ENCODE results near the gene ABHD3.
"Not testable (repeated sequence)": the region's sequence is repeated elsewhere in the genome, so short reads cannot be mapped to it uniquely, and the experiment has no call there.

The ABHD3 gene

DNA sequence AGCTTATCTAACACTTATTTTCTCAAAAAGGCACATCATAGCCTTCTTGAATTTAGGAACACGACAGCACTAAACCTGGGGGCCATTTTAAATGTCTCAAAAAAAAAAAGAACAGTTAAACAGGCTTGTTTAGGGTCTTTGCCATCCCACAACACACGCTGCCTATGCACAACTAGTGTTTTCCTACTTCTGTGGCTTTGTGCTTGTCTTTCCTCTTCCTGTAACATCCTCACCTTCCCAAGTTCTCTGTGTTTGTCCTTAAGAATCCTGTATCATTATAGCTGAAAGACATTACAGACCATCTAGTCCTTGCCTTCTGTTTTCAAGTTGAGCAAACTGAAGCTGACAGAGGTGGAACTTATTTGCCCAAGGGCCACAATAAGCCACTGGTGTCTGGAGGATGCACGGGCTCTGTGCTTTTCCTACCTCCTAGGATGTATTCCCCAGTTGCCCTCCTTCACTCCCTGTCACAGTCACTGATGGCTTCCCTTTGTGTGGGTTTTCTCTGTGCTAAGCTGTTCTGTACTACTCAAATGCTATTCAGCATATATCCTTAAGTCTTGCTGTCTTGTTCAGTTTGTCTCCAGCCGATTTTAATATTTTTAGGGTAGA, 69.9 kb downstream of the ABHD3 start:
- H3K79me2 ChIP-seq (ENCODE audit: insufficient read depth, low read length) = no peaks in the 10 kb centered on the region
- TF ChIP-seq EZH2phosphoT487 (IDR thresholded peaks at IDR 0.05; ENCODE audit: borderline replicate concordance) = no peak
- no peak overlapping the region for H2AFZ ChIP-seq (ENCODE audit: low read length)
- peaks cover 32% of the 10 kb centered on the region; the same call in 1 of the 2 replicates for H3K36me3 ChIP-seq (ENCODE audit: insufficient read depth, low read length)
- peaks cover 2% of the 10 kb centered on the region for H3K4me1 ChIP-seq (ENCODE audit: insufficient read depth, low read length, poor library complexity, severe bottlenecking)
- H3K27me3 ChIP-seq (ENCODE audit: insufficient read depth, low read length, poor library complexity, severe bottlenecking) = no peaks in the 10 kb centered on the region
- H3K4me2 ChIP-seq (ENCODE audit: low read depth, low read length, poor library complexity, severe bottlenecking) = no peak overlapping the region
- H3K9me2 ChIP-seq (replicated peaks; ENCODE audit: low read depth, low read length) = no peaks in the 10 kb centered on the region
- H3K9me3 ChIP-seq (ENCODE audit: insufficient read depth, low read depth, low read length) = no peaks in the 10 kb centered on the region
- peaks cover 6% of the 10 kb centered on the region for H4K20me1 ChIP-seq (ENCODE audit: insufficient read depth, low read length, poor library complexity, severe bottlenecking)
- no peak overlapping the region for H3K4me3 ChIP-seq (ENCODE audit: low read length, poor library complexity, severe bottlenecking)
- no peaks in the 10 kb centered on the region for H3F3A ChIP-seq (ENCODE audit: low read depth)
- no peak overlapping the region for H3K9ac ChIP-seq (ENCODE audit: low read depth, low read length, poor library complexity, severe bottlenecking)

DNA sequence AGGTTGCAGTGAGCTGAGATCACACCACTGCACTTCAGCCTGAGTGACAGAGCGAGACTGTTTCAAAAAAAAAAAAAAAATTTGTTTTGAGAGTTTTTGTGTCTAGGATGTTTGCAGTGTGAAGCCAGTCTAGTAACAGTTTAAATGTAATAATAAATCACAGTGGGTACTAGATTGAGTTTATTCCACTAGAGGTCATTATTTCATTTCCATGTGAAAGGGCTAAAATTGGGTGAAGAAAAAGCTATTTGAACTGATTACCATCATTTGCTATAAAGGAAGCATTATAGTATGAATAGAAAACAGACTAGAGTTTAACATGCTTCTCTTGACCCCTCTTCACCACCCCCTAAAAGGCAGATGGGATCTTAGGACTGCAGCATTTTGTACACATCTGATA, 72.2 kb downstream of the ABHD3 start:
- H3K79me2 ChIP-seq (ENCODE audit: insufficient read depth, low read length) = peaks cover 7% of the 10 kb centered on the region; the same call in 1 of the 2 replicates
- H3F3A ChIP-seq (ENCODE audit: low read depth) = no peaks in the 10 kb centered on the region
- peaks cover 27% of the 10 kb centered on the region for H4K20me1 ChIP-seq (ENCODE audit: insufficient read depth, low read length, poor library complexity, severe bottlenecking)
- no peak overlapping the region for H3K4me3 ChIP-seq (ENCODE audit: low read length, poor library complexity, severe bottlenecking)
- no peaks in the 10 kb centered on the region for H3K9me3 ChIP-seq (ENCODE audit: insufficient read depth, low read depth, low read length)
- no peaks in the 10 kb centered on the region for H3K27me3 ChIP-seq (ENCODE audit: insufficient read depth, low read length, poor library complexity, severe bottlenecking)
- no peak overlapping the region for H3K9ac ChIP-seq (ENCODE audit: low read depth, low read length, poor library complexity, severe bottlenecking)
- H3K4me2 ChIP-seq (ENCODE audit: low read depth, low read length, poor library complexity, severe bottlenecking) = no peak overlapping the region
- TF ChIP-seq EZH2phosphoT487 (IDR thresholded peaks at IDR 0.05; ENCODE audit: borderline replicate concordance) = no peak
- TF ChIP-seq, protein P1, sequence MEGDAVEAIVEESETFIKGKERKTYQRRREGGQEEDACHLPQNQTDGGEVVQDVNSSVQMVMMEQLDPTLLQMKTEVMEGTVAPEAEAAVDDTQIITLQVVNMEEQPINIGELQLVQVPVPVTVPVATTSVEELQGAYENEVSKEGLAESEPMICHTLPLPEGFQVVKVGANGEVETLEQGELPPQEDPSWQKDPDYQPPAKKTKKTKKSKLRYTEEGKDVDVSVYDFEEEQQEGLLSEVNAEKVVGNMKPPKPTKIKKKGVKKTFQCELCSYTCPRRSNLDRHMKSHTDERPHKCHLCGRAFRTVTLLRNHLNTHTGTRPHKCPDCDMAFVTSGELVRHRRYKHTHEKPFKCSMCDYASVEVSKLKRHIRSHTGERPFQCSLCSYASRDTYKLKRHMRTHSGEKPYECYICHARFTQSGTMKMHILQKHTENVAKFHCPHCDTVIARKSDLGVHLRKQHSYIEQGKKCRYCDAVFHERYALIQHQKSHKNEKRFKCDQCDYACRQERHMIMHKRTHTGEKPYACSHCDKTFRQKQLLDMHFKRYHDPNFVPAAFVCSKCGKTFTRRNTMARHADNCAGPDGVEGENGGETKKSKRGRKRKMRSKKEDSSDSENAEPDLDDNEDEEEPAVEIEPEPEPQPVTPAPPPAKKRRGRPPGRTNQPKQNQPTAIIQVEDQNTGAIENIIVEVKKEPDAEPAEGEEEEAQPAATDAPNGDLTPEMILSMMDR (conservative IDR thresholded peaks at IDR 0.05; ENCODE audit: low read length) = peak; percentile 41
- H2AFZ ChIP-seq (ENCODE audit: low read length) = no peak overlapping the region
- no peaks in the 10 kb centered on the region for H3K9me2 ChIP-seq (replicated peaks; ENCODE audit: low read depth, low read length)
- H3K36me3 ChIP-seq (ENCODE audit: insufficient read depth, low read length) = peaks cover 55% of the 10 kb centered on the region
- no peaks in the 10 kb centered on the region for H3K4me1 ChIP-seq (ENCODE audit: insufficient read depth, low read length, poor library complexity, severe bottlenecking)

DNA sequence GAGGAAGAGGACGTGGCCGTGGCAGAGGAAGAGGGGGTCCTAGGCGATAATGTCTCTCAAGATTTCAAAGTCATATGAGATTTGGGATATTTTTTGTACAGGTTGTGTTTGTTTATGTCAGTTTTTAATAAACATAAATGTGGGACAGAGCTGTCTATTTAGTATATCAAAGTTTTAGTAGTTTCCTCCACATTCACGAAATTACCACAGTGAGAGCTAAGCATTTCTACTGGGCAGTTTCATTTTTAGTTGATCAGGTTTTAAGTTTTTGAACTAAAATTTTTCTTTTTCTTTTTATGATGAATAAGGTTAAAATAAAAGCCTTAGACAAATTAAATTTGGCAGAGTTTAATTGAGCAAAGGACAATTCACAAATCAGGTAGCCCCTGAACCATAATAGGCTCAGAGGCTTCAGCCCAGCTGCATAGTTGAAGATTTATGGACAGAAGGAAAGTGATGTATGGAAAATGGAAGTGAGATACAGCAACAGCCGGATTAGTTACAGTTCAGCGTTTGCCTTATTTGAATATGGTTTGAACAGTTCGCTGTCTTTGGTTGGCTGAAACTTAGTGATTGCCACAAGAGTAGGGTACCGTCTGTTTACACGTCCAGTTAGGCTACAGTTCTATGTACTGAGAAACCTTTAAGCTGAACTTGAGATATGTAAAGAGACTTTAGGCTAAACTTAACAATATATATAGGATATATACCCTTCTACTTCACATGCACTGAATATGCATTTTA, 75.3 kb downstream of the ABHD3 start:
- Histone ChIP-seq H3K4me3 (ENCODE audit: low read length, poor library complexity, severe bottlenecking) (no peak overlapping the region), H3K36me3 (ENCODE audit: insufficient read depth, low read length) (peaks cover 80% of the 10 kb centered on the region), H3K9me3 (ENCODE audit: insufficient read depth, low read depth, low read length) (no peaks in the 10 kb centered on the region), H3K9me2 (replicated peaks; ENCODE audit: low read depth, low read length) (no peaks in the 10 kb centered on the region), H2AFZ (ENCODE audit: low read length) (no peak overlapping the region), H3K9ac (ENCODE audit: low read depth, low read length, poor library complexity, severe bottlenecking) (no peak overlapping the region), H3K79me2 (ENCODE audit: insufficient read depth, low read length) (peaks cover 30% of the 10 kb centered on the region), H3K27me3 (ENCODE audit: insufficient read depth, low read length, poor library complexity, severe bottlenecking) (no peaks in the 10 kb centered on the region), H4K20me1 (ENCODE audit: insufficient read depth, low read length, poor library complexity, severe bottlenecking) (peaks cover 49% of the 10 kb centered on the region), H3K4me2 (ENCODE audit: low read depth, low read length, poor library complexity, severe bottlenecking) (no peak overlapping the region), H3F3A (ENCODE audit: low read depth) (no peaks in the 10 kb centered on the region), H3K4me1 (ENCODE audit: insufficient read depth, low read length, poor library complexity, severe bottlenecking) (no peaks in the 10 kb centered on the region)
- TF ChIP-seq, protein P1 (conservative IDR thresholded peaks at IDR 0.05; ENCODE audit: low read length) = no peak
- no peak for TF ChIP-seq EZH2phosphoT487 (IDR thresholded peaks at IDR 0.05; ENCODE audit: borderline replicate concordance)

DNA sequence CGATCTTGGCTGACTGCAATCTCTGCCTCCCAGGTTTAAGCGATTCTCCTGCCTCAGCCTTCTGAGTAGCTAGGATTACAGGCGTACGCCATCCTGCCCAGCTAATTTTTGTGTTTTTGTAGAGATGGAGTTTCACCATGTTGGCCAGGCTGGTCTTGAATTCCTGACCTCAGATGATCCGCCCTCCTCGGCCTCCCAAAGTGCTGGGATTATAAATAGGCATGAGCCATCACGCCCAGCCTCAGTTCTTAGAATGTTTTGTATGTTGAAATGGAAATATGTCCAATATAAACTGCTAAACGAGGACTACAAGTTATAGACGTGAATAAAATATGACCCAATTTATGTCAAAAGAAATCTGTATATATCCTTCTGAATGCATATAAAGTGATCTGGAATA, 82.9 kb downstream of the ABHD3 start:
- not testable (repeated sequence) for H3K4me2 ChIP-seq (ENCODE audit: low read depth, low read length, poor library complexity, severe bottlenecking); H3K9me3 ChIP-seq (ENCODE audit: insufficient read depth, low read depth, low read length); H3K9me2 ChIP-seq (replicated peaks; ENCODE audit: low read depth, low read length); H3K9ac ChIP-seq (ENCODE audit: low read depth, low read length, poor library complexity, severe bottlenecking); H3K4me3 ChIP-seq (ENCODE audit: low read length, poor library complexity, severe bottlenecking); H3F3A ChIP-seq (ENCODE audit: low read depth); H3K27me3 ChIP-seq (ENCODE audit: insufficient read depth, low read length, poor library complexity, severe bottlenecking); H2AFZ ChIP-seq (ENCODE audit: low read length)
- Histone ChIP-seq H4K20me1 (ENCODE audit: insufficient read depth, low read length, poor library complexity, severe bottlenecking) (peaks cover 83% of the 10 kb centered on the region), H3K4me1 (ENCODE audit: insufficient read depth, low read length, poor library complexity, severe bottlenecking) (peaks cover 19% of the 10 kb centered on the region), H3K36me3 (ENCODE audit: insufficient read depth, low read length) (peaks cover 54% of the 10 kb centered on the region), H3K79me2 (ENCODE audit: insufficient read depth, low read length) (peaks cover 98% of the 10 kb centered on the region)
